GM12891 (cell line): ENCODE results near the gene FEZ2.

Source experiments
- POLR2A ChIP-seq: IDR thresholded peaks from 2 replicates; pipeline ENCODE4 v1.6.1; 2011; ENCODE audit warnings: low read depth, low read length, control low read depth
- POLR2AphosphoS5 ChIP-seq: IDR thresholded peaks from 2 replicates; pipeline ENCODE4 v1.6.1; 2011; ENCODE audit warnings: low read depth, low read length, control low read depth
- SPI1 ChIP-seq: IDR thresholded peaks from 2 replicates; pipeline ENCODE4 v1.6.1; 2011; ENCODE audit warnings: low read depth, low read length, control low read depth

DNA sequence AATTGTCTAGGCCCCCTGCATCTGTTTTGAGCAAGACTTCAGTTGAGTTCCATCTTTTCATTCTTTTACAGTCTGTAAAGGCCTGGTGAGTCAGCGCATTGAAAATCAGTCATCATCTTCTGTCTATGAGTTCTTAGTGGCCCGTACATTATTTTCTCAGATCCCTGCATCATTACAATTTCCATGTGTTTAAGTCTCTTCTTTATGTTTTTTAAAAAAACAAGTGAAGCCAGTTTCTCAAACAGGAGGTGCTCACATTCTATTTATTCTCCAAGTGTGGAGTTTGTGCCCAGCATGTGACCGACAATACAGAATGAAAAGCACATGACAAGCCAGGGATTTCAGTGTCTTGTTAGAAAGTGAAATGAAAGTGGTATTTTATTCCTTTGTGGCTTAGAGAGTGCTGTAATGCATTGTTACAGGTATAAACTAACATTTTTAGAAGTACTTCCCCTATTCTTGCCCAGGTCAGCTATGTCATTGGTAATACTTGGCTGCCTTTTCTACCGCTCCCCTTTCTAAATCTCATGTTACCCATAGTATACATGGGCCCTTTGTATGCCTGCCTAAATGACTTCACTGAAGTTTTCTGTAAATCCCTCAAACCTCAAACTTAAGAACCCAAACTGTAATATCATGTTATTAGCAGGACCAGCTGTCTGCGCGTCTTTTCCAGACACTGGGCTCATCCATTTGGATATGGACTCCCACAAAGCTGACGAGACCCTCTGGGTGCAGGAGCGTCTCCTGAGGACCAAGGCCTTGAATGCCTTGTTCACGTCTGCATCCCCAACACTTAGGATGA lies 67.6 kb downstream of the FEZ2 start:
- TF ChIP-seq POLR2AphosphoS5 (no peak), POLR2A (no peak), SPI1 (peak; percentile 39; the same call in 1 of the 2 replicates)
